H1 (cell line): ENCODE measurements around the gene SLCO2A1. TPM values are rescaled to one million over a fixed set of nuclear protein-coding genes. Genes with fewer than 3 reads are reported as not detected.

Experiments
- CTCF ChIA-PET: fragments of 300-600 bp; sonication (Branson Sonifier 250); formaldehyde crosslinking; loops from one replicate; lab custom pipeline; 2021; ENCODE audit not compliant: partially characterized antibody; lab: Charles Lee
- POLR2A ChIA-PET: fragments of 300-600 bp; sonication (Branson Sonifier 250); formaldehyde crosslinking; loops from one replicate; lab custom pipeline; 2021; ENCODE audit warnings: inconsistent platforms; ENCODE audit not compliant: partially characterized antibody; lab: Charles Lee
- DNase-seq, 2 experiments: peaks; one replicate each; pipeline versions ENCODE4 v3.0.0 to v3.0.0-alpha.2; 2010 to 2022; ENCODE audit warnings: low spot score in 2 of 2, low read depth in 1 of 2, mixed read lengths in 1 of 2
- FAIRE-seq: peaks from 2 replicates; lab custom pipeline; 2011; peaks lifted over from hg19 to GRCh38; lab: Jason Lieb, UNC
- H2AFZ ChIP-seq: 2 replicates; pipeline ENCODE4 v1.8.1; 2012; ENCODE audit warnings: low read length, inconsistent platforms
- H2AK5ac ChIP-seq: 2 replicates; pipeline ENCODE4 v1.6.1; 2013; ENCODE audit warnings: low read depth, low read length
- H2BK120ac ChIP-seq: replicated peaks from 2 replicates; pipeline ENCODE3; 2013; ENCODE audit warnings: low read depth, low read length, inconsistent platforms
- H2BK12ac ChIP-seq: 2 replicates; pipeline ENCODE4 v1.6.1; 2013; ENCODE audit warnings: low read depth, low read length
- H2BK15ac ChIP-seq: 2 replicates; pipeline ENCODE4 v1.6.1; 2013; ENCODE audit warnings: low read length
- H2BK20ac ChIP-seq: 2 replicates; pipeline ENCODE4 v1.6.1; 2013; ENCODE audit warnings: low read length
- H2BK5ac ChIP-seq: 2 replicates; pipeline ENCODE4 v1.6.1; 2013; ENCODE audit warnings: low read depth, low read length
- H3K14ac ChIP-seq: 2 replicates; pipeline ENCODE4 v1.6.1; 2013; ENCODE audit warnings: inconsistent platforms; ENCODE audit not compliant: insufficient read length
- H3K18ac ChIP-seq: 2 replicates; pipeline ENCODE4 v1.6.1; 2013; ENCODE audit warnings: low read length; ENCODE audit errors: extremely low read depth
- H3K23ac ChIP-seq: 2 replicates; pipeline ENCODE4 v1.6.1; 2013; ENCODE audit warnings: inconsistent platforms; ENCODE audit not compliant: insufficient read length
- H3K23me2 ChIP-seq: 2 replicates; pipeline ENCODE4 v1.6.1; 2013; ENCODE audit warnings: low read depth, low read length
- H3K27ac ChIP-seq: 2 replicates; pipeline ENCODE4 v1.6.1; 2011; ENCODE audit warnings: low read depth, low read length, inconsistent platforms
- H3K27me3 ChIP-seq, 4 experiments: replicated peaks in 1 of 4; 1 replicate in 1 of 4; 2 replicates in 3 of 4; pipeline versions ENCODE4 v1.6.1 to v1.8.1; 2011 to 2013; ENCODE audit warnings: low read length in 3 of 4, mild to moderate bottlenecking in 3 of 4, inconsistent platforms in 2 of 4, mixed read lengths in 2 of 4, moderate library complexity in 1 of 4; ENCODE audit not compliant: control insufficient read depth in 3 of 4, insufficient read depth in 3 of 4; ENCODE audit errors: extremely low read depth in 1 of 4
- H3K36me3 ChIP-seq, 4 experiments: 2 replicates each; pipeline versions ENCODE4 v1.6.1 to v1.8.1; 2011 to 2013; ENCODE audit warnings: mild to moderate bottlenecking in 4 of 4, low read length in 3 of 4, moderate library complexity in 2 of 4, control low read depth in 1 of 4, inconsistent platforms in 1 of 4; ENCODE audit not compliant: insufficient read depth in 4 of 4, control insufficient read depth in 2 of 4
- H3K4ac ChIP-seq: replicated peaks from 2 replicates; pipeline ENCODE3; 2013; ENCODE audit warnings: low read length, low read depth, mixed read lengths, inconsistent platforms; ENCODE audit not compliant: insufficient read length
- H3K4me1 ChIP-seq, 4 experiments: replicated peaks in 1 of 4; 1 replicate in 1 of 4; 2 replicates in 3 of 4; pipeline versions ENCODE4 v1.6.1 to v1.8.1; 2011 to 2013; ENCODE audit warnings: low read length in 3 of 4, inconsistent platforms in 2 of 4, mixed read lengths in 1 of 4; ENCODE audit not compliant: insufficient read depth in 4 of 4, control insufficient read depth in 3 of 4
- H3K4me2 ChIP-seq, 2 experiments: 2 replicates each; pipeline versions ENCODE4 v1.6.1 to v1.8.1; 2011 to 2013; ENCODE audit warnings: low read depth in 2 of 2, low read length in 2 of 2, control low read depth in 1 of 2, inconsistent platforms in 1 of 2, mild to moderate bottlenecking in 1 of 2; ENCODE audit not compliant: insufficient read depth in 1 of 2
- H3K4me3 ChIP-seq, 4 experiments: fragments of 200-600, 300-600 bp in 1 of 4; sonication (generic), shearing (Covaris generic), sonication (Bioruptor Twin) in 1 of 4; 2 replicates each; pipeline versions ENCODE4 v1.5.1 to v1.8.1; 2011 to 2016; ENCODE audit warnings: low read length in 4 of 4, low read depth in 3 of 4, control low read depth in 2 of 4, inconsistent platforms in 2 of 4, mild to moderate bottlenecking in 2 of 4, mixed read lengths in 1 of 4, moderate library complexity in 1 of 4; ENCODE audit not compliant: insufficient read depth in 2 of 4; ENCODE audit errors: extremely low read depth in 1 of 4
- H3K56ac ChIP-seq: replicated peaks from 2 replicates; pipeline ENCODE3; 2013; ENCODE audit warnings: low read depth, mild to moderate bottlenecking, mixed read lengths, low read length, inconsistent platforms; ENCODE audit not compliant: insufficient read length
- H3K79me1 ChIP-seq: 2 replicates; pipeline ENCODE4 v1.6.1; 2013; ENCODE audit warnings: low read depth, low read length, control low read depth
- H3K79me2 ChIP-seq, 2 experiments: 2 replicates each; pipeline versions ENCODE4 v1.6.1 to v1.8.1; 2012 to 2013; ENCODE audit warnings: low read length in 2 of 2, mild to moderate bottlenecking in 2 of 2, inconsistent platforms in 1 of 2; ENCODE audit not compliant: insufficient read depth in 2 of 2, control insufficient read depth in 1 of 2
- H3K9ac ChIP-seq, 4 experiments: replicated peaks in 1 of 4; 1 replicate in 1 of 4; 2 replicates in 3 of 4; pipeline versions ENCODE4 v1.6.1 to v1.8.1; 2011 to 2013; ENCODE audit warnings: low read depth in 3 of 4, low read length in 3 of 4, control low read depth in 2 of 4, mild to moderate bottlenecking in 2 of 4, moderate library complexity in 2 of 4, inconsistent platforms in 1 of 4; ENCODE audit errors: extremely low read depth in 1 of 4
- H3K9me3 ChIP-seq, 2 experiments: 2 replicates each; pipeline versions ENCODE4 v1.6.1 to v1.8.1; 2012 to 2013; ENCODE audit warnings: mild to moderate bottlenecking in 2 of 2, moderate library complexity in 2 of 2, control low read depth in 1 of 2, inconsistent platforms in 1 of 2, low read depth in 1 of 2, low read length in 1 of 2, mixed read lengths in 1 of 2; ENCODE audit not compliant: insufficient read depth in 2 of 2
- H4K20me1 ChIP-seq, 2 experiments: replicated peaks in 1 of 2; 2 replicates each; pipeline versions ENCODE3 to v1.8.1; 2011 to 2013; ENCODE audit warnings: inconsistent platforms in 2 of 2, low read length in 2 of 2, mild to moderate bottlenecking in 1 of 2; ENCODE audit not compliant: insufficient read depth in 2 of 2, control insufficient read depth in 1 of 2
- H4K5ac ChIP-seq: 2 replicates; pipeline ENCODE4 v1.6.1; 2013; ENCODE audit warnings: low read length, low read depth, mixed read lengths, inconsistent platforms; ENCODE audit not compliant: insufficient read length
- H4K8ac ChIP-seq: 2 replicates; pipeline ENCODE4 v1.8.0; 2013; ENCODE audit warnings: mild to moderate bottlenecking, moderate library complexity, low read length, inconsistent platforms; ENCODE audit not compliant: insufficient read depth; ENCODE audit errors: extremely low read depth
- H4K91ac ChIP-seq: replicated peaks from 2 replicates; pipeline ENCODE3; 2013; ENCODE audit warnings: low read length, mixed read lengths, inconsistent platforms; ENCODE audit not compliant: insufficient read length
- WGBS, 2 experiments: shearing (Covaris generic) in 1 of 2; methylation state at CpG; one replicate each; pipeline versions ENCODE4 v1.1.6 to v1.1.7; 2013 to 2015; ENCODE audit warnings: low lambda C conversion rate in 2 of 2, mixed read lengths in 2 of 2, inconsistent platforms in 1 of 2, low coverage in 1 of 2, missing lambda C conversion rate in 1 of 2; ENCODE audit not compliant: insufficient replicate concordance in 2 of 2, insufficient coverage in 1 of 2, insufficient read length in 1 of 2; ENCODE audit errors: extremely low coverage in 1 of 2, missing lambda C conversion rate in 1 of 2; 5-methylcytosine and 5-hydroxymethylcytosine counted together
- polyA plus RNA-seq, 7 experiments: library from polyadenylated mRNA; depleted of rRNA in 3 of 7; stranded (reverse) in 5 of 7; unstranded in 2 of 7; fragments of >200 nt in 5 of 7; fragments of 200-250 nt in 2 of 7; gene quantifications; 1 replicate in 5 of 7; 2 replicates in 1 of 7; 4 replicates in 1 of 7; pipeline versions ENCODE4 v1.2.1 to v1.2.3, GENCODE V29; 2011 to 2013; ENCODE audit warnings: missing spikeins in 2 of 7, mixed read lengths in 2 of 7
- total RNA-seq: library from RNA; stranded (reverse); fragmentation: NEBNext Ultra II Directional; extraction: Animal tissue kit (Norgen Biotek cat#: 25700); gene quantifications from 2 replicates; pipeline ENCODE4 v1.2.1, GENCODE V29; 2021

The SLCO2A1 gene
- total and polyA plus RNA-seq, 2 of the 8 experiments (the other 6 are each of a cell fraction or from before 2014, with no cell fraction given) = 1.1 to 2.3 TPM

GRCh38 chr3:133965906-133966305 is 63.8 kb downstream of the SLCO2A1 start:
- Histone ChIP-seq H3K9ac (no peak overlapping the region), H3K36me3 (no peaks in the 10 kb centered on the region), H2BK5ac (no peak overlapping the region), H3K4me3 (no peak overlapping the region), H3K4ac (no peak overlapping the region), H2BK12ac (no peak overlapping the region), H3K27ac (no peak overlapping the region), H4K20me1 (no peaks in the 10 kb centered on the region), H3K23ac (no peak overlapping the region), H4K5ac (no peak overlapping the region), H2BK120ac (no peak overlapping the region), H3K9me3 (no peaks in the 10 kb centered on the region; a peak in 1 of 4 replicates), H2AK5ac (no peak overlapping the region), H3K4me2 (no peak overlapping the region), H3K23me2 (peaks cover 4% of the 10 kb centered on the region; the same call in 1 of the 2 replicates), H3K56ac (no peak overlapping the region), H3K27me3 (no peaks in the 10 kb centered on the region), H4K91ac (no peak overlapping the region), H3K14ac (no peak overlapping the region), H2BK15ac (no peak overlapping the region), H3K79me1 (no peaks in the 10 kb centered on the region), H4K8ac (no peak overlapping the region), H3K79me2 (no peaks in the 10 kb centered on the region), H2AFZ (no peak overlapping the region), H3K18ac (no peak overlapping the region), H2BK20ac (no peak overlapping the region), H3K4me1 (no peaks in the 10 kb centered on the region)
- ChIA-PET POLR2A (no interaction called here), CTCF (interaction anchor here (1.3 to 5.2 kb wide), 11 partner anchors 9 to 168 kb away, joined by 4 to 32 read pairs (median 7); no protein-coding TSS in a partner anchor)
- WGBS, 2 experiments = 93% methylated on average over 4 of the region's 4 CpGs; no CpG with 5 or more reads in 1 of the 2 experiments
- FAIRE-seq = no peak
- DNase-seq = no peak
